Spleen (tissue), 11 donors: ENCODE data around the gene NUP214. TPM values are rescaled to one million over a fixed set of nuclear protein-coding genes. Genes with fewer than 3 reads are reported as not detected.

Experiments
- DNase-seq: peaks from one replicate; pipeline ENCODE4 v3.0.0-alpha.2; 2020
- H3K27ac ChIP-seq, 8 donors: fragments of 200-600 bp; sonication (generic) in 7 of 8; 1 replicate in 4 of 8; 2 replicates in 4 of 8; pipeline versions ENCODE4 v1.5.0 to v1.8.0; 2016 to 2021; ENCODE audit warnings: inconsistent platforms in 4 of 8, mild to moderate bottlenecking in 4 of 8, moderate library complexity in 1 of 8
- H3K27me3 ChIP-seq, 7 donors: fragments of 200-600 bp; sonication (generic) in 6 of 7; replicated peaks in 1 of 7; 1 replicate in 4 of 7; 2 replicates in 3 of 7; pipeline versions ENCODE4 v1.5.0 to v1.8.0; 2016 to 2021; ENCODE audit warnings: inconsistent platforms in 3 of 7, mild to moderate bottlenecking in 1 of 7
- H3K36me3 ChIP-seq, 6 donors: fragments of 200-600 bp; sonication (generic) in 5 of 6; 1 replicate in 4 of 6; 2 replicates in 2 of 6; pipeline versions ENCODE4 v1.5.0 to v1.8.0; 2016 to 2021; ENCODE audit warnings: inconsistent platforms in 2 of 6
- H3K4me1 ChIP-seq, 6 donors: fragments of 200-600 bp; sonication (generic) in 5 of 6; 1 replicate in 3 of 6; 2 replicates in 3 of 6; pipeline versions ENCODE4 v1.5.0 to v1.8.0; 2016 to 2021; ENCODE audit warnings: inconsistent platforms in 3 of 6
- H3K4me3 ChIP-seq, 8 donors: fragments of 200-600 bp; sonication (generic) in 7 of 8; 1 replicate in 4 of 8; 2 replicates in 4 of 8; pipeline versions ENCODE4 v1.5.0 to v1.8.0; 2016 to 2021; ENCODE audit warnings: inconsistent platforms in 4 of 8, mild to moderate bottlenecking in 4 of 8, moderate library complexity in 2 of 8
- H3K9me3 ChIP-seq, 8 donors: fragments of 200-600 bp; sonication (generic) in 7 of 8; 1 replicate in 4 of 8; 2 replicates in 4 of 8; pipeline versions ENCODE4 v1.5.0 to v1.8.0; 2016 to 2021; ENCODE audit warnings: inconsistent platforms in 4 of 8
- POLR2A ChIP-seq, 3 donors: fragments of 450-650 bp; IDR thresholded peaks; one replicate each; pipeline ENCODE4 v1.5.1; 2017; ENCODE audit warnings: antibody characterized with exemption in 3 of 3, mild to moderate bottlenecking in 1 of 3
- POLR2AphosphoS5 ChIP-seq, 3 donors: sonication (generic); formaldehyde crosslinking; IDR thresholded peaks; one replicate each; pipeline ENCODE4 v1.5.1; 2017; ENCODE audit warnings: antibody characterized with exemption in 3 of 3
- WGBS, 5 donors: extraction: QIAGEN DNeasy Blood & Tissue Kit in 3 of 5; methylation state at CpG; one replicate each; pipeline versions ENCODE4 v1.1.5 to v1.1.7; 2013 to 2018; 5-methylcytosine and 5-hydroxymethylcytosine counted together
- intact Hi-C: fragments of 100-400 bp; cut with DNase I; formaldehyde crosslinking; loops from one replicate; pipeline ENCODE4 v1.15.0; 2023; ENCODE audit warnings: low total_unique reads
- polyA plus RNA-seq, 3 donors: library from polyadenylated mRNA; stranded (reverse); fragments of 200-250 nt; gene quantifications; one replicate each; pipeline ENCODE4 v1.2.1, GENCODE V29; 2013
- total RNA-seq, 7 donors: library from RNA; depleted of rRNA in 3 of 7; stranded (reverse); fragments of >200 nt in 3 of 7; fragmentation: NEBNext Ultra II Directional in 4 of 7; extraction: Animal tissue kit (Norgen Biotek cat#: 25700) in 4 of 7; gene quantifications; one replicate each; pipeline versions ENCODE4 v1.1.0 to v1.2.1, GENCODE V29; 2016 to 2021
- TF ChIP-seq, protein P1 (sequence below), 11 experiments: fragments of 200-600 bp in 7 of 11; fragments of 450-650 bp in 4 of 11; sonication (generic) in 4 of 11; IDR thresholded peaks in 8 of 11; conservative IDR thresholded peaks in 3 of 11; 1 replicate in 7 of 11; 2 replicates in 4 of 11; pipeline versions ENCODE4 v1.4.0 to v1.8.0; 2016 to 2021; ENCODE audit warnings: antibody characterized with exemption in 11 of 11, inconsistent platforms in 4 of 11, mild to moderate bottlenecking in 1 of 11
- donor health status: healthy with polysubstance abuse.
- donor health status: DM: no; HTN: no; CAD: no; lungs with moderate emphysema.
- donor health status: DM: no; HTN: no; CAD: no.
- donor health status: Bipolar disorder and iron deficiency.
- donor health status: healthy.
- donor health status: DM: no; HTN: no; CAD: no.
- donor health status: DM: yes; HTN: yes; CAD: no.

The NUP214 gene
- total and polyA plus RNA-seq, 10 donors = 21.4 to 182 (median 121) TPM

- no peak overlapping the region for H3K4me3 ChIP-seq
- H3K27me3 ChIP-seq = no peaks in the 10 kb centered on the region
- no peak overlapping the region for H3K27ac ChIP-seq
- DNase-seq = no peak
- H3K9me3 ChIP-seq = peaks cover 4 to 15% (median 10%) of the 10 kb centered on the region in 8 donors
- peaks cover 0 to 83% (median 20%) of the 10 kb centered on the region in 6 donors for H3K36me3 ChIP-seq
- intact Hi-C loops = no loop called here
- peaks cover 0 to 19% (median 9%) of the 10 kb centered on the region in 6 donors for H3K4me1 ChIP-seq
- TF ChIP-seq, protein P1, sequence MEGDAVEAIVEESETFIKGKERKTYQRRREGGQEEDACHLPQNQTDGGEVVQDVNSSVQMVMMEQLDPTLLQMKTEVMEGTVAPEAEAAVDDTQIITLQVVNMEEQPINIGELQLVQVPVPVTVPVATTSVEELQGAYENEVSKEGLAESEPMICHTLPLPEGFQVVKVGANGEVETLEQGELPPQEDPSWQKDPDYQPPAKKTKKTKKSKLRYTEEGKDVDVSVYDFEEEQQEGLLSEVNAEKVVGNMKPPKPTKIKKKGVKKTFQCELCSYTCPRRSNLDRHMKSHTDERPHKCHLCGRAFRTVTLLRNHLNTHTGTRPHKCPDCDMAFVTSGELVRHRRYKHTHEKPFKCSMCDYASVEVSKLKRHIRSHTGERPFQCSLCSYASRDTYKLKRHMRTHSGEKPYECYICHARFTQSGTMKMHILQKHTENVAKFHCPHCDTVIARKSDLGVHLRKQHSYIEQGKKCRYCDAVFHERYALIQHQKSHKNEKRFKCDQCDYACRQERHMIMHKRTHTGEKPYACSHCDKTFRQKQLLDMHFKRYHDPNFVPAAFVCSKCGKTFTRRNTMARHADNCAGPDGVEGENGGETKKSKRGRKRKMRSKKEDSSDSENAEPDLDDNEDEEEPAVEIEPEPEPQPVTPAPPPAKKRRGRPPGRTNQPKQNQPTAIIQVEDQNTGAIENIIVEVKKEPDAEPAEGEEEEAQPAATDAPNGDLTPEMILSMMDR (IDR thresholded peaks at IDR 0.05 in 8 of 11, conservative IDR thresholded peaks at IDR 0.05 in 3 of 11) = no peak
- no peak for TF ChIP-seq POLR2AphosphoS5 (IDR thresholded peaks at IDR 0.05)
- no peak for TF ChIP-seq POLR2A (IDR thresholded peaks at IDR 0.05)
- 69 to 96% (median 84%) methylated on average over 4 of the region's 4 CpGs for WGBS, 5 donors
Observed at GRCh38 chr9:131216806-131217205, 91.4 kb downstream of the NUP214 start.

GRCh38 chr9:131217331-131218031 is 92.1 kb downstream of the NUP214 start:
- Histone ChIP-seq H3K36me3 (peaks cover 0 to 82% (median 18%) of the 10 kb centered on the region in 6 donors), H3K27ac (no peak overlapping the region), H3K4me3 (no peak overlapping the region), H3K27me3 (no peaks in the 10 kb centered on the region), H3K4me1 (peaks cover 0 to 19% (median 9%) of the 10 kb centered on the region in 6 donors), H3K9me3 (peaks cover 0 to 8% (median 3%) of the 10 kb centered on the region in 8 donors)
- no peak for TF ChIP-seq POLR2A (IDR thresholded peaks at IDR 0.05)
- TF ChIP-seq, protein P1 (IDR thresholded peaks at IDR 0.05 in 8 of 11, conservative IDR thresholded peaks at IDR 0.05 in 3 of 11) = no peak
- no peak for DNase-seq
- WGBS, 5 donors = 76 to 85% (median 81%) methylated on average over 6 of the region's 6 CpGs
- intact Hi-C loops = no loop called here

DNA sequence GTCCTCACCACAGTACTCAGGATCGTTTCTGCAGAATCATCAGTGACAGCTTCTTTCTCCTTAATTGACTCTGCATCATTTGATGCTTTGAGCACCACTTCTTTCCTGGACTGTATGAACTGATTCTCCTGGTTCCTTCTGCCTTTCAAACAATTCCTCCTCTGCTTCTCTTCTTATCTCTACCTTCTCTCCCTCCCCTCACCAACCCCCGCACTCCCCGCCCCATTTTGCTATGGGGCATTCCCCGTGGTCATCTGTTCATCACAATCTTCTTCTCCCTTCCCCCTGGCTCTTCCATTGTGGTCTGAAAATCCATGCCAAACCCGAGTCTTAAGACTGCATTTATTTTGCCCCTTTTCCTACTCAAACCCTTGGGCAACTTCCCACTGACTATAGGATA is 93.0 kb downstream of the NUP214 start:
- WGBS, 5 donors = 72 to 85% (median 80%) methylated on average over 5 of the region's 5 CpGs
- H3K27me3 ChIP-seq = no peaks in the 10 kb centered on the region
- peaks cover 0 to 19% (median 9%) of the 10 kb centered on the region in 6 donors for H3K4me1 ChIP-seq
- no peak for DNase-seq
- no peak for TF ChIP-seq POLR2A (IDR thresholded peaks at IDR 0.05)
- TF ChIP-seq POLR2AphosphoS5 (IDR thresholded peaks at IDR 0.05) = no peak
- TF ChIP-seq, protein P1 (IDR thresholded peaks at IDR 0.05 in 8 of 11, conservative IDR thresholded peaks at IDR 0.05 in 3 of 11) = no peak
- intact Hi-C loops = no loop called here
- H3K27ac ChIP-seq = no peak overlapping the region
- H3K36me3 ChIP-seq = peaks cover 0 to 87% (median 18%) of the 10 kb centered on the region in 6 donors
- H3K9me3 ChIP-seq = no peaks in the 10 kb centered on the region
- no peak overlapping the region for H3K4me3 ChIP-seq

GRCh38 chr9:131220485-131220884 is 95.1 kb downstream of the NUP214 start:
- no peak for DNase-seq
- Histone ChIP-seq H3K4me1 (peaks cover 0 to 5% (median under 1%) of the 10 kb centered on the region in 6 donors), H3K36me3 (peaks cover 0 to 91% (median 25%) of the 10 kb centered on the region in 6 donors), H3K27me3 (no peaks in the 10 kb centered on the region), H3K9me3 (no peaks in the 10 kb centered on the region), H3K4me3 (no peak overlapping the region), H3K27ac (no peak overlapping the region)
- intact Hi-C loops = no loop called here
- 73 to 98% (median 80%) methylated on average over 2 of the region's 2 CpGs for WGBS, 5 donors
- TF ChIP-seq, protein P1 (IDR thresholded peaks at IDR 0.05 in 8 of 11, conservative IDR thresholded peaks at IDR 0.05 in 3 of 11) = no peak
- TF ChIP-seq POLR2AphosphoS5 (IDR thresholded peaks at IDR 0.05) (no peak), POLR2A (IDR thresholded peaks at IDR 0.05) (no peak)
